ENCODE measurements around the gene JAM3.

Gene JAM3

GRCh38 chr11:134039726-134040385 lies 29.0 kb upstream of the JAM3 start:
- DNase-seq (ENCODE audit: low read depth, low spot score) = no peak

GRCh38 chr11:134040386-134041302 lies 28.2 kb upstream of the JAM3 start:
- no peak for DNase-seq (ENCODE audit: low read depth, low spot score)

- DNase-seq (ENCODE audit: low read depth, low spot score) = no peak
These were observed 27.5 kb upstream of the JAM3 start for GRCh38 chr11:134041349-134041748.

GRCh38 chr11:134041791-134042696 lies 26.8 kb upstream of the JAM3 start:
- no peak for DNase-seq (ENCODE audit: low read depth, low spot score)

GRCh38 chr11:134043821-134044420 lies 25.0 kb upstream of the JAM3 start:
- DNase-seq (ENCODE audit: low read depth, low spot score) = no peak

- no peak for DNase-seq (ENCODE audit: low read depth, low spot score)
These were observed 24.2 kb upstream of the JAM3 start for GRCh38 chr11:134044514-134045284.

GRCh38 chr11:134045799-134046635 lies 22.9 kb upstream of the JAM3 start:
- DNase-seq (ENCODE audit: low read depth, low spot score) = peak; percentile 57

- DNase-seq (ENCODE audit: low read depth, low spot score) = no peak
These were observed 22.0 kb upstream of the JAM3 start for GRCh38 chr11:134046681-134047449.

GRCh38 chr11:134047586-134047999 lies 21.3 kb upstream of the JAM3 start:
- DNase-seq (ENCODE audit: low read depth, low spot score) = no peak

- no peak for DNase-seq (ENCODE audit: low read depth, low spot score)
These were observed 20.8 kb upstream of the JAM3 start for GRCh38 chr11:134048028-134048427.

GRCh38 chr11:134049303-134049702 lies 19.6 kb upstream of the JAM3 start:
- no peak for DNase-seq (ENCODE audit: low read depth, low spot score)

GRCh38 chr11:134050541-134051383 lies 18.1 kb upstream of the JAM3 start:
- DNase-seq (ENCODE audit: low read depth, low spot score) = no peak

- DNase-seq (ENCODE audit: low read depth, low spot score) = no peak
These were observed 16.4 kb upstream of the JAM3 start for GRCh38 chr11:134052395-134052987.

- no peak for DNase-seq (ENCODE audit: low read depth, low spot score)
These were observed 15.6 kb upstream of the JAM3 start for GRCh38 chr11:134052988-134053945.

GRCh38 chr11:134055029-134055428 lies 13.8 kb upstream of the JAM3 start:
- no peak for DNase-seq (ENCODE audit: low read depth, low spot score)

- no peak for DNase-seq (ENCODE audit: low read depth, low spot score)
These were observed 8.6 kb upstream of the JAM3 start for GRCh38 chr11:134060316-134060715.
